ENCODE data around the gene SAMD13.

DNA sequence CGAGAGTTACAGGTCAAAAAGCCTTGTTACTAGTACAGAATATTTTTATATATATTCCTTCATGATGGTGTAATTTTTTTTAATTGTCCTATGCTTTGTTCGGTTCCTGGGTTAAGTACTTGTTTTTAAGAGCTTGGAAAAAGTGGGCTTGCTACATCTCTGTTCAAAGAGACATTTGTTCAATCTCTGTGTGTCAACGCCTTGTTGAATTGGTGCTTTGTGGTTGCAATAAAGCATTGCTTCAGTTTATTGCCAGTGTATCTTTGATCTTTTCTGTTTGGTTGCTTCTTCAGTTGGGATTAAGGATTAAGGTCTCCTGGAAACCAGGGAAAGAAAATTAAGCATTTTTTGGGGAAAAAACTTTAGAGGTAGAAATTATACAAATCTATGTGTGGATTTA, 49.0 kb downstream of the SAMD13 start:
- TF ChIP-seq, protein P1, sequence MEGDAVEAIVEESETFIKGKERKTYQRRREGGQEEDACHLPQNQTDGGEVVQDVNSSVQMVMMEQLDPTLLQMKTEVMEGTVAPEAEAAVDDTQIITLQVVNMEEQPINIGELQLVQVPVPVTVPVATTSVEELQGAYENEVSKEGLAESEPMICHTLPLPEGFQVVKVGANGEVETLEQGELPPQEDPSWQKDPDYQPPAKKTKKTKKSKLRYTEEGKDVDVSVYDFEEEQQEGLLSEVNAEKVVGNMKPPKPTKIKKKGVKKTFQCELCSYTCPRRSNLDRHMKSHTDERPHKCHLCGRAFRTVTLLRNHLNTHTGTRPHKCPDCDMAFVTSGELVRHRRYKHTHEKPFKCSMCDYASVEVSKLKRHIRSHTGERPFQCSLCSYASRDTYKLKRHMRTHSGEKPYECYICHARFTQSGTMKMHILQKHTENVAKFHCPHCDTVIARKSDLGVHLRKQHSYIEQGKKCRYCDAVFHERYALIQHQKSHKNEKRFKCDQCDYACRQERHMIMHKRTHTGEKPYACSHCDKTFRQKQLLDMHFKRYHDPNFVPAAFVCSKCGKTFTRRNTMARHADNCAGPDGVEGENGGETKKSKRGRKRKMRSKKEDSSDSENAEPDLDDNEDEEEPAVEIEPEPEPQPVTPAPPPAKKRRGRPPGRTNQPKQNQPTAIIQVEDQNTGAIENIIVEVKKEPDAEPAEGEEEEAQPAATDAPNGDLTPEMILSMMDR (IDR thresholded peaks at IDR 0.05; ENCODE audit: insufficient read depth, low read length) = no peak
- TF ChIP-seq POLR2AphosphoS5 (IDR thresholded peaks at IDR 0.05; ENCODE audit: low read depth) (no peak), REST (IDR thresholded peaks at IDR 0.05; ENCODE audit: insufficient replicate concordance, low read depth) (no peak), GABPA (IDR thresholded peaks at IDR 0.05; ENCODE audit: low read depth) (no peak)
